ENCODE measurements around the gene ITPK1. TPM values are rescaled to one million over a fixed set of nuclear protein-coding genes. Genes with fewer than 3 reads are reported as not detected.

ITPK1 gene
- total RNA-seq, 1 experiment from 2014 or later = 38.5 TPM

GRCh38 chr14:92942136-92942535 lies 173.6 kb downstream of the ITPK1 start:
- no peaks in the 10 kb centered on the region for H3K36me3 ChIP-seq (ENCODE audit: insufficient read depth, low read length, poor library complexity, severe bottlenecking)
- TF ChIP-seq CTCF (conservative IDR thresholded peaks at IDR 0.05; ENCODE audit: low read depth, low read length) = no peak
- TF ChIP-seq EZH2 (IDR thresholded peaks at IDR 0.05; ENCODE audit: borderline replicate concordance, low read depth, low read length, poor library complexity, severe bottlenecking) = no peak
- no peaks in the 10 kb centered on the region for H3K4me1 ChIP-seq (ENCODE audit: insufficient read depth, low read length, poor library complexity, severe bottlenecking)
- no TSS peak for BruUV-seq (replicated peaks)
- ChIA-PET CTCF (no interaction called here), POLR2A (ENCODE audit: low non-redundant PET) (no interaction called here)
- H3K9me3 ChIP-seq (ENCODE audit: low read depth, low read length, poor library complexity, severe bottlenecking) = no peaks in the 10 kb centered on the region
- no peaks in the 10 kb centered on the region for H3K27me3 ChIP-seq (replicated peaks; ENCODE audit: insufficient read depth, low read depth, low read length, poor library complexity)
- no peak overlapping the region for H3K4me3 ChIP-seq (ENCODE audit: low read depth, low read length, poor library complexity, severe bottlenecking)
- no peak for DNase-seq (ENCODE audit: low spot score)
- intact Hi-C loops (cut with micrococcal nuclease; ENCODE audit: unreplicated experiment) = no loop called here
- H3K27ac ChIP-seq (ENCODE audit: low read depth, low read length, poor library complexity, severe bottlenecking) = no peak overlapping the region

GRCh38 chr14:92941531-92941930 lies 174.2 kb downstream of the ITPK1 start:
- H3K27me3 ChIP-seq (replicated peaks; ENCODE audit: insufficient read depth, low read depth, low read length, poor library complexity) = no peaks in the 10 kb centered on the region
- CTCF ChIA-PET = no interaction called here
- no peak overlapping the region for H3K4me3 ChIP-seq (ENCODE audit: low read depth, low read length, poor library complexity, severe bottlenecking)
- no peak for TF ChIP-seq CTCF (conservative IDR thresholded peaks at IDR 0.05; ENCODE audit: low read depth, low read length)
- no peak for TF ChIP-seq EZH2 (IDR thresholded peaks at IDR 0.05; ENCODE audit: borderline replicate concordance, low read depth, low read length, poor library complexity, severe bottlenecking)
- intact Hi-C loops (cut with micrococcal nuclease; ENCODE audit: unreplicated experiment) = no loop called here
- no TSS peak for BruUV-seq (replicated peaks)
- POLR2A ChIA-PET (ENCODE audit: low non-redundant PET) = no interaction called here
- H3K36me3 ChIP-seq (ENCODE audit: insufficient read depth, low read length, poor library complexity, severe bottlenecking) = no peaks in the 10 kb centered on the region
- no peak for DNase-seq (ENCODE audit: low spot score)
- no peak overlapping the region for H3K27ac ChIP-seq (ENCODE audit: low read depth, low read length, poor library complexity, severe bottlenecking)
- H3K9me3 ChIP-seq (ENCODE audit: low read depth, low read length, poor library complexity, severe bottlenecking) = no peaks in the 10 kb centered on the region
- no peaks in the 10 kb centered on the region for H3K4me1 ChIP-seq (ENCODE audit: insufficient read depth, low read length, poor library complexity, severe bottlenecking)

GRCh38 chr14:92940543-92940942 lies 175.2 kb downstream of the ITPK1 start:
- H3K4me1 ChIP-seq (ENCODE audit: insufficient read depth, low read length, poor library complexity, severe bottlenecking) = no peaks in the 10 kb centered on the region
- no peaks in the 10 kb centered on the region for H3K36me3 ChIP-seq (ENCODE audit: insufficient read depth, low read length, poor library complexity, severe bottlenecking)
- DNase-seq (ENCODE audit: low spot score) = no peak
- intact Hi-C loops (cut with micrococcal nuclease; ENCODE audit: unreplicated experiment) = no loop called here
- CTCF ChIA-PET = no interaction called here
- H3K27me3 ChIP-seq (replicated peaks; ENCODE audit: insufficient read depth, low read depth, low read length, poor library complexity) = no peaks in the 10 kb centered on the region
- POLR2A ChIA-PET (ENCODE audit: low non-redundant PET) = no interaction called here
- no peak overlapping the region for H3K4me3 ChIP-seq (ENCODE audit: low read depth, low read length, poor library complexity, severe bottlenecking)
- TF ChIP-seq EZH2 (IDR thresholded peaks at IDR 0.05; ENCODE audit: borderline replicate concordance, low read depth, low read length, poor library complexity, severe bottlenecking) (no peak), CTCF (conservative IDR thresholded peaks at IDR 0.05; ENCODE audit: low read depth, low read length) (no peak)
- no peaks in the 10 kb centered on the region for H3K9me3 ChIP-seq (ENCODE audit: low read depth, low read length, poor library complexity, severe bottlenecking)
- BruUV-seq (replicated peaks) = no TSS peak
- no peak overlapping the region for H3K27ac ChIP-seq (ENCODE audit: low read depth, low read length, poor library complexity, severe bottlenecking)

All from A673 (cell line).